ENCODE measurements around the gene SYNGAP1. TPM values are rescaled to one million over a fixed set of nuclear protein-coding genes. Genes with fewer than 3 reads are reported as not detected.
"Not testable (repeated sequence)": the region's sequence is repeated elsewhere in the genome, so short reads cannot be mapped to it uniquely, and the experiment has no call there.

Gene SYNGAP1
- 1 to 10 TPM; 1.1 to 1.8 TPM for total RNA-seq
- polyA plus RNA-seq: 1 to 10 TPM in 1 of 2 donors, under 1 TPM in 1; 0.32 to 1.2 TPM

DNA sequence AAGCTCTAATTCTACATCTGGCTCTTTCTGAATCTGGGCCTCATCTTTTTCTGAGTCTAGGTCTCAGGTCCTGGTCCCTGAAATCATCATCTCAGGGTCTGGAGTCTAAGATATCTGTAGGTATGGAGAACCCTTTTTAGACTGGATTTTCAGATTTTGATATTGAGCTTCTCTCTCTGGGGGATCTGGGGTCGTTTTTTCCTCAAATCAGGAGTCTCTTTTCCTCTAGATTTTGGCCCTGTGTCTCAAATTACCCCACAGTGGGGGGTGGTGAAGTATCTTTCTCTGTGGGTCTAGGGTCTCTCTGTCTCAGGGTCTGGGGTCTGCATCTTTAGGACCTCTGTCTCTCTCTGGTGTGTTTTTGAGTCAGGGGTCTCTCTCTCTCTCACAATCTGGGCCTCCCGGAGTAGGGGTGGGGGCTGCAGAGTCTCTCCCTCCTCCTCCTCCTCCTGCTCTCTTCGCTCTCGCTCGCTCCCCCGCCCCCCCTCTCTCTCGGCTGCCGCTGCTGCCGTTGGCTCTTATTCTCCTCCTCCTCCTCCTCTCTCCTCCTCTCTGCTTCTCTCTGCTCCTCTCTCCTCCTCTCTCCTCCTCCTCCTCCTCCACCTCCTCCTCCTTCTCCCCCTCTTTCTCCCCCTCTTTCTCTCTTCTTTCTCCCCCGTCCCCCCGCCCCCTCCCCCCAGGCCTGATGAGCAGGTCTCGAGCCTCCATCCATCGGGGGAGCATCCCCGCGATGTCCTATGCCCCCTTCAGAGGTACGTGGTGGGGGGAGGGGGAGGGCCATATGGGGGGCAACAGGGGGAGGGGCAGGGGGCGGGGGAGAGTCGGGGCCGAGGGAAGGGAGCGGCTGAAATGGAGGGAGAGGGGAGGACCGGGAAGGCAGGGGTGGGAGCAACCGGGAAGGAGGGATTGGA lies at the start of gene SYNGAP1:
SYNGAP1 (plus strand) TSS at position 486 of the 911 bp plus-strand sequence; CDS start at position 686, 200 bp downstream.
- Histone ChIP-seq H3K4me1 (ENCODE audit: control insufficient read depth in 4 of 4, insufficient read depth in 4 of 4, low read length in 3 of 4) (peaks cover 11 to 31% (median 23%) of the 10 kb centered on the region in 4 donors), H3K27ac (ENCODE audit: low read depth in 1 of 2, low read length in 2 of 2) (no peak within 1 kb of the TSS), H3K9me3 (ENCODE audit: control insufficient read depth in 4 of 4, low read length in 3 of 4) (no peaks in the 10 kb centered on the region), H3K4me3 (ENCODE audit: low read depth in 1 of 3, low read length in 3 of 3) (no peak within 1 kb of the TSS), H3K27me3 (ENCODE audit: control insufficient read depth in 4 of 4, insufficient read depth in 4 of 4, low read length in 3 of 4) (no peaks in the 10 kb centered on the region), H3K36me3 (ENCODE audit: control insufficient read depth in 4 of 4, insufficient read depth in 3 of 4, low read depth in 1 of 4, low read length in 3 of 4) (peaks cover 4 to 9% (median 6%) of the 10 kb centered on the region in 4 donors), H3K9ac (ENCODE audit: low read depth in 1 of 2, low read length in 2 of 2) (no peak within 1 kb of the TSS)
- no peak for DNase-seq (ENCODE audit: low spot score)
- TF ChIP-seq FOXA2 (IDR thresholded peaks at IDR 0.05) (no peak), GABPA (IDR thresholded peaks at IDR 0.05 in 1 of 2, conservative IDR thresholded peaks at IDR 0.05 in 1 of 2) (no peak), NR2F2 (IDR thresholded peaks at IDR 0.05) (no peak), MAX (IDR thresholded peaks at IDR 0.05) (no peak), TAF1 (conservative IDR thresholded peaks at IDR 0.05) (no peak), EGR1 (IDR thresholded peaks at IDR 0.05; ENCODE audit: low read depth in 2 of 2) (no peak), ATF3 (IDR thresholded peaks at IDR 0.05) (no peak), YY1 (IDR thresholded peaks at IDR 0.05) (no peak), JUND (IDR thresholded peaks at IDR 0.05) (no peak), HNF4A (conservative IDR thresholded peaks at IDR 0.05) (no peak), HNF4G (IDR thresholded peaks at IDR 0.05) (no peak), RAD21 (IDR thresholded peaks at IDR 0.05) (no peak), RXRA (IDR thresholded peaks at IDR 0.05) (no peak), SP1 (IDR thresholded peaks at IDR 0.05) (no peak), FOXA1 (IDR thresholded peaks at IDR 0.05) (no peak)
- TF ChIP-seq, protein P1, sequence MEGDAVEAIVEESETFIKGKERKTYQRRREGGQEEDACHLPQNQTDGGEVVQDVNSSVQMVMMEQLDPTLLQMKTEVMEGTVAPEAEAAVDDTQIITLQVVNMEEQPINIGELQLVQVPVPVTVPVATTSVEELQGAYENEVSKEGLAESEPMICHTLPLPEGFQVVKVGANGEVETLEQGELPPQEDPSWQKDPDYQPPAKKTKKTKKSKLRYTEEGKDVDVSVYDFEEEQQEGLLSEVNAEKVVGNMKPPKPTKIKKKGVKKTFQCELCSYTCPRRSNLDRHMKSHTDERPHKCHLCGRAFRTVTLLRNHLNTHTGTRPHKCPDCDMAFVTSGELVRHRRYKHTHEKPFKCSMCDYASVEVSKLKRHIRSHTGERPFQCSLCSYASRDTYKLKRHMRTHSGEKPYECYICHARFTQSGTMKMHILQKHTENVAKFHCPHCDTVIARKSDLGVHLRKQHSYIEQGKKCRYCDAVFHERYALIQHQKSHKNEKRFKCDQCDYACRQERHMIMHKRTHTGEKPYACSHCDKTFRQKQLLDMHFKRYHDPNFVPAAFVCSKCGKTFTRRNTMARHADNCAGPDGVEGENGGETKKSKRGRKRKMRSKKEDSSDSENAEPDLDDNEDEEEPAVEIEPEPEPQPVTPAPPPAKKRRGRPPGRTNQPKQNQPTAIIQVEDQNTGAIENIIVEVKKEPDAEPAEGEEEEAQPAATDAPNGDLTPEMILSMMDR (IDR thresholded peaks at IDR 0.05; ENCODE audit: low read depth, low read length, missing input control): no peak
- TF ChIP-seq, protein P2, sequence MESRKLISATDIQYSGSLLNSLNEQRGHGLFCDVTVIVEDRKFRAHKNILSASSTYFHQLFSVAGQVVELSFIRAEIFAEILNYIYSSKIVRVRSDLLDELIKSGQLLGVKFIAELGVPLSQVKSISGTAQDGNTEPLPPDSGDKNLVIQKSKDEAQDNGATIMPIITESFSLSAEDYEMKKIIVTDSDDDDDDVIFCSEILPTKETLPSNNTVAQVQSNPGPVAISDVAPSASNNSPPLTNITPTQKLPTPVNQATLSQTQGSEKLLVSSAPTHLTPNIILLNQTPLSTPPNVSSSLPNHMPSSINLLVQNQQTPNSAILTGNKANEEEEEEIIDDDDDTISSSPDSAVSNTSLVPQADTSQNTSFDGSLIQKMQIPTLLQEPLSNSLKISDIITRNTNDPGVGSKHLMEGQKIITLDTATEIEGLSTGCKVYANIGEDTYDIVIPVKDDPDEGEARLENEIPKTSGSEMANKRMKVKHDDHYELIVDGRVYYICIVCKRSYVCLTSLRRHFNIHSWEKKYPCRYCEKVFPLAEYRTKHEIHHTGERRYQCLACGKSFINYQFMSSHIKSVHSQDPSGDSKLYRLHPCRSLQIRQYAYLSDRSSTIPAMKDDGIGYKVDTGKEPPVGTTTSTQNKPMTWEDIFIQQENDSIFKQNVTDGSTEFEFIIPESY (IDR thresholded peaks at IDR 0.05): no peak
- TF ChIP-seq, protein P3, sequence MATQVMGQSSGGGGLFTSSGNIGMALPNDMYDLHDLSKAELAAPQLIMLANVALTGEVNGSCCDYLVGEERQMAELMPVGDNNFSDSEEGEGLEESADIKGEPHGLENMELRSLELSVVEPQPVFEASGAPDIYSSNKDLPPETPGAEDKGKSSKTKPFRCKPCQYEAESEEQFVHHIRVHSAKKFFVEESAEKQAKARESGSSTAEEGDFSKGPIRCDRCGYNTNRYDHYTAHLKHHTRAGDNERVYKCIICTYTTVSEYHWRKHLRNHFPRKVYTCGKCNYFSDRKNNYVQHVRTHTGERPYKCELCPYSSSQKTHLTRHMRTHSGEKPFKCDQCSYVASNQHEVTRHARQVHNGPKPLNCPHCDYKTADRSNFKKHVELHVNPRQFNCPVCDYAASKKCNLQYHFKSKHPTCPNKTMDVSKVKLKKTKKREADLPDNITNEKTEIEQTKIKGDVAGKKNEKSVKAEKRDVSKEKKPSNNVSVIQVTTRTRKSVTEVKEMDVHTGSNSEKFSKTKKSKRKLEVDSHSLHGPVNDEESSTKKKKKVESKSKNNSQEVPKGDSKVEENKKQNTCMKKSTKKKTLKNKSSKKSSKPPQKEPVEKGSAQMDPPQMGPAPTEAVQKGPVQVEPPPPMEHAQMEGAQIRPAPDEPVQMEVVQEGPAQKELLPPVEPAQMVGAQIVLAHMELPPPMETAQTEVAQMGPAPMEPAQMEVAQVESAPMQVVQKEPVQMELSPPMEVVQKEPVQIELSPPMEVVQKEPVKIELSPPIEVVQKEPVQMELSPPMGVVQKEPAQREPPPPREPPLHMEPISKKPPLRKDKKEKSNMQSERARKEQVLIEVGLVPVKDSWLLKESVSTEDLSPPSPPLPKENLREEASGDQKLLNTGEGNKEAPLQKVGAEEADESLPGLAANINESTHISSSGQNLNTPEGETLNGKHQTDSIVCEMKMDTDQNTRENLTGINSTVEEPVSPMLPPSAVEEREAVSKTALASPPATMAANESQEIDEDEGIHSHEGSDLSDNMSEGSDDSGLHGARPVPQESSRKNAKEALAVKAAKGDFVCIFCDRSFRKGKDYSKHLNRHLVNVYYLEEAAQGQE (IDR thresholded peaks at IDR 0.05): no peak
- 12% methylated on average over 22 of the region's 22 CpGs for WGBS

DNA sequence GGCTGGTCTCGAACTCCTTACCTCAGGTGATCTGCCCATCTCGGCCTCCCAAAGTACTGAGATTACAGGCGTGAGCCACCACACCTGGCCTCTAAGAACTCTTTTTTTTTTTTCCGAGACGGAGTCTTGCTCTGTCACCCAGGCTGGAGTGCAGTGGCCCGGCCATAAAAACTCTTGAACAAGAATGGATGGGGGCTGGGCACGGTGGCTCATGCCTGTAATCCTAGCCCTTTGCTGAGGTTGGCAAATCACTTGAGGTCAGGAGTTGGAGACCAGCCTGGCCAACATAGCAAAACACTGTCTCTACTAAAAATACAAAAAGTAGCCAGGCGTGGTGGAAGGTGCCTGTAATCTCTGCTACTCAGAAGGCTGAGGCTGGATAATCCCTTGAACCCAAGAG lies 48.0 kb upstream of the SYNGAP1 start:
- peaks cover 2 to 12% (median 8%) of the 10 kb centered on the region in 4 donors for H3K4me1 ChIP-seq (ENCODE audit: control insufficient read depth in 4 of 4, insufficient read depth in 4 of 4, low read length in 3 of 4)
- not testable (repeated sequence) for DNase-seq (ENCODE audit: low spot score); H3K36me3 ChIP-seq (ENCODE audit: control insufficient read depth in 4 of 4, insufficient read depth in 3 of 4, low read depth in 1 of 4, low read length in 3 of 4); H3K27me3 ChIP-seq (ENCODE audit: control insufficient read depth in 4 of 4, insufficient read depth in 4 of 4, low read length in 3 of 4); H3K4me3 ChIP-seq (ENCODE audit: low read depth in 1 of 3, low read length in 3 of 3); H3K9me3 ChIP-seq (ENCODE audit: control insufficient read depth in 4 of 4, low read length in 3 of 4); H3K9ac ChIP-seq (ENCODE audit: low read depth in 1 of 2, low read length in 2 of 2); H3K27ac ChIP-seq (ENCODE audit: low read depth in 1 of 2, low read length in 2 of 2)
- 95% methylated on average over 8 of the region's 8 CpGs for WGBS

Measured in liver (tissue), 9 donors.